AG04450 (cell line): ENCODE measurements around the gene PAQR5. TPM values are rescaled to one million over a fixed set of nuclear protein-coding genes. Genes with fewer than 3 reads are reported as not detected.

ENCODE experiments used
- CTCF ChIA-PET: fragments of 300-600, 350-600 bp; formaldehyde crosslinking; extraction: SDS; loops from one replicate; lab custom pipeline; 2022; ENCODE audit warnings: antibody characterized with exemption, inconsistent platforms; lab: Charles Lee
- POLR2A ChIA-PET: fragments of 350-600 bp; formaldehyde crosslinking; extraction: SDS; loops from one replicate; lab custom pipeline; 2021; ENCODE audit warnings: antibody characterized with exemption, inconsistent platforms; lab: Yijun Ruan, JAX
- DNase-seq: peaks from one replicate; pipeline ENCODE4 v3.0.0-alpha.2; 2011; ENCODE audit warnings: low read depth, low spot score
- H3K27ac ChIP-seq: one replicate; pipeline ENCODE4 v1.5.1; 2012; ENCODE audit warnings: low read depth, low read length, control low read depth
- H3K27me3 ChIP-seq: one replicate; pipeline ENCODE4 v1.6.0; 2012; ENCODE audit warnings: low read length; ENCODE audit not compliant: control insufficient read depth, insufficient read depth
- H3K4me3 ChIP-seq: 2 replicates; pipeline ENCODE4 v1.5.1; 2011; ENCODE audit warnings: mild to moderate bottlenecking, low read depth, low read length, control low read depth
- H3K9me3 ChIP-seq: 2 replicates; pipeline ENCODE4 v1.5.1; 2012; ENCODE audit warnings: low read length; ENCODE audit not compliant: control insufficient read depth, insufficient read depth
- polyA plus RNA-seq: library from polyadenylated mRNA; depleted of rRNA; stranded (reverse); fragments of >200 nt; gene quantifications from 2 replicates; pipeline ENCODE4 v1.2.3, GENCODE V29; 2011
- TF ChIP-seq, protein P1 (sequence below): IDR thresholded peaks from 2 replicates; pipeline ENCODE4 v1.5.1; 2011; ENCODE audit warnings: low read depth, low read length, control low read depth, inconsistent platforms

Gene PAQR5
- polyA plus RNA-seq, 1 experiment = 7.9 TPM

DNA sequence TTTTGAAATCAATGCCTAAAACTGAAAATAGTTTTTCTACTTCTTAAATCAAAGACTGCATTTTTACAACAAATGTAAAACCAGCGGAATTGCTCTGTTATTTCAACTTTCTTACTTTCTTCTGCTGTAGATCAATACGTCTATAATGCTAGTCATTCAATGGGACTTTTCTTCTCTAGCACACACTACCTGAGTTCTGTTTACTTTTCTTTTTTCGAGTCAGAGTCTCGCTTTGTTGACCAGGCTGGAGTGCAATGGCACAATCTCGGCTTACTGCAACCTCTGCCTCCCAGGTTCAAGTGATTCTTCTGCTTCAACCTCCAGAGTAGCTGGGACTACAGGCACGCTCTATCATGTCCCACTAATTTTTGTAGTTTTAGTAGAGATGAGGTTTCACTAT is 74.7 kb downstream of the PAQR5 start:
- Histone ChIP-seq H3K4me3 (no peak overlapping the region), H3K9me3 (no peaks in the 10 kb centered on the region), H3K27me3 (peaks cover 5% of the 10 kb centered on the region), H3K27ac (no peak overlapping the region)
- no peak for DNase-seq
- TF ChIP-seq, protein P1, sequence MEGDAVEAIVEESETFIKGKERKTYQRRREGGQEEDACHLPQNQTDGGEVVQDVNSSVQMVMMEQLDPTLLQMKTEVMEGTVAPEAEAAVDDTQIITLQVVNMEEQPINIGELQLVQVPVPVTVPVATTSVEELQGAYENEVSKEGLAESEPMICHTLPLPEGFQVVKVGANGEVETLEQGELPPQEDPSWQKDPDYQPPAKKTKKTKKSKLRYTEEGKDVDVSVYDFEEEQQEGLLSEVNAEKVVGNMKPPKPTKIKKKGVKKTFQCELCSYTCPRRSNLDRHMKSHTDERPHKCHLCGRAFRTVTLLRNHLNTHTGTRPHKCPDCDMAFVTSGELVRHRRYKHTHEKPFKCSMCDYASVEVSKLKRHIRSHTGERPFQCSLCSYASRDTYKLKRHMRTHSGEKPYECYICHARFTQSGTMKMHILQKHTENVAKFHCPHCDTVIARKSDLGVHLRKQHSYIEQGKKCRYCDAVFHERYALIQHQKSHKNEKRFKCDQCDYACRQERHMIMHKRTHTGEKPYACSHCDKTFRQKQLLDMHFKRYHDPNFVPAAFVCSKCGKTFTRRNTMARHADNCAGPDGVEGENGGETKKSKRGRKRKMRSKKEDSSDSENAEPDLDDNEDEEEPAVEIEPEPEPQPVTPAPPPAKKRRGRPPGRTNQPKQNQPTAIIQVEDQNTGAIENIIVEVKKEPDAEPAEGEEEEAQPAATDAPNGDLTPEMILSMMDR = no peak
- CTCF ChIA-PET = no interaction called here
- POLR2A ChIA-PET = no interaction called here

DNA sequence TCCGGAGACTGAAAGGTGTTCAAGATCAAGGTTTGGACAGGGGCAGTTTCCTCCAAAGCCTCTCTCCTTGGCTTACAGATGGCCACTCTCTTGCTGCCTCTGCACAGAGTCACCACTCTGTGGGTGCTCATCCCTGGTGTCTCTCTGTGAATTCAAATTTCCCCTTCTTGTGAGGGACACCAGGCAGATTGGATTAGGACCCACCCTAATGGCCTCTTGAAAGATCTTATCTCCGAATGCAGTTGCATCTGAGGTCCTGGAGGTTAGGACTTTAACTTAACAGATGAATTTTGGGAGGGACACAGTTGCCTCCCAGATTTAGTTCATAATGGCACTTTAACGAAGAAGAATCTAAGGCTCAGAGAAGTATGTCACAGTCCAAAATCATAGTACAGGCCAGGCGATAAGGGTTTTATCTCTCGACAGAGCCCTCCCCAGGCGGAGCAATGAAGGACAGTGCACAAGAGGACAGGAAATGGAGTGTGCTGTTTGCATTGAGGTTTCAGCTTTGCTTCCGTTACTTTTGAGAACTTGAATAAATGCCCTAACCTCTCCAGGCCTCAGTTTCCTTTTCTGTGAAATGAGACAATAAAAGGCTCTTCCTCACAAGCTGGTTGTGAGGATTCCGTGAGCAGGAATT is 76.6 kb downstream of the PAQR5 start:
- Histone ChIP-seq H3K27ac (no peak overlapping the region), H3K4me3 (no peak overlapping the region), H3K9me3 (no peaks in the 10 kb centered on the region), H3K27me3 (peaks cover 5% of the 10 kb centered on the region)
- POLR2A ChIA-PET = no interaction called here
- CTCF ChIA-PET = no interaction called here
- no peak for DNase-seq
- TF ChIP-seq, protein P1 = no peak

DNA sequence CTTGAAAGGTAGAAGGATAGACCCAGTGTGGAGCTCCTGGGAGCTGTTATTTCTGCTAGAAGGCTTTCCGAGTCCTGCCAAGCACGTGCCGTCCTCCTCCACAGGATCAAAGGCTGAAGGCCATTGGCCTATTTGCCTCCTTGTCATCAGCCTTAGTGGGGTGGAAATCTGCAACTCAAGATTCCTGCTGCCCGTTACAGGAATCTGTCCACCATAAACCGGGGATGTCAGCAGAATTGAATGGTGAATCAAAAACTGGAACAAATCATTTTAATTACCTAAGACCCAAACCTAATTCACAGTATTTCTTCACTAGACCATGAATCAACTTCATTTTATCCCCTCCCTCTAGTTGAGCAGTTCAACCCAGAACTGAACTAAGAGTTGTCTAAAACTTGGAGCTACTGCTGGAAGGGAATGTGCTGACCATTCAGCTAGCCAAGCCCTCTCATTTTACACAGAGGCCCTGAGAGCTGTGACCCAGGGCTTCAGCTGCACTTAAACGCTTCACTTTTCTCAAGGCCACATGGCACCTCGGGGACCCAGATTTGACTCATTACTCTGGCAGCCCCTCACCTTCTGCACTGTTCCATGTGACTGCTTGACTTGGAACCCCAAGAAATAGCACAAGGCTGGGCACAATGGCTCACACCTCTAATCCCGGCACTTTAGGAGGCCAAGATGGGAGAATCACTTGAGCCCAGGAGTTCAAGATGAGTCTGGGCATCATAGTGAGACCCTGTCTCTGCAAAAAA is 78.7 kb downstream of the PAQR5 start:
- CTCF ChIA-PET = interaction anchor here (0.7 to 1.0 kb wide), 2 partner anchors 17 to 744 kb away, joined by 3 to 5 read pairs; no protein-coding TSS in a partner anchor
- DNase-seq = no peak
- Histone ChIP-seq H3K4me3 (no peak overlapping the region), H3K27me3 (peaks cover 5% of the 10 kb centered on the region), H3K9me3 (no peaks in the 10 kb centered on the region), H3K27ac (no peak overlapping the region)
- POLR2A ChIA-PET = no interaction called here
- TF ChIP-seq, protein P1 = no peak

DNA sequence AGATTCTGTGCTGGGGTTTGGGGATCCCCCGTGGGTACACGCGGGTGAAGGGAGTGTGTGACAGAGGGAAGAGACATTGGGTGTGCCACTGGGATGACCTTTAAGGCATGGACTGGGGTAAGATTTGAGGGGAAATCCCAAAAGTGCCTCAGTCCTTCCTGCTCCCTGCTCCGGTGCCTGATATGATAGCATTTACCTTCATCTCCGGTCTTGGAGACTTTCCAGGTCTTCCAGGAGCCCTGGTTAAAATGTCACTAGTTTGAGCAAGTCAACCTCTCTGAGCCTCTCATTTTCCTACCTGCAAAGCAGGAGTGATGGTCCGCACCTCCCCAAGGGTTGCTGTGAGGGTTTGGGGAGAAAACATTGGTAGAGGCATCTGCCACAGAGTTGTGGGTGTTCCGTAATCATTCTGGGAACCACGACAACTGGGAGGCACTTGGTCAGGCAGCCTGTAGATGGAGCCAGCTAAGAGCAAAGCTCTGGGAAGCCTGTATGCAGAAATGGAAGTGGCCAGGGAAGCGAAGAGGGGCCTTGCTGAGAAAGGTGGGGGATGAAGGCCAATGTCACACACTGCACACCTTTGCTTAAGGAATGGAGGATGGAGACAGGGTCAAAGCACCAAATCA is 81.5 kb downstream of the PAQR5 start:
- no peak for DNase-seq
- TF ChIP-seq, protein P1 = peak; percentile 33
- H3K27ac ChIP-seq = no peak overlapping the region
- H3K9me3 ChIP-seq = no peaks in the 10 kb centered on the region; the same call in 1 of the 2 replicates
- CTCF ChIA-PET = interaction anchor here (1.4 to 2.0 kb wide), 2 partner anchors 14 to 321 kb away, joined by 4 to 8 read pairs; no protein-coding TSS in a partner anchor
- POLR2A ChIA-PET = no interaction called here
- no peak overlapping the region for H3K4me3 ChIP-seq
- peaks cover 5% of the 10 kb centered on the region for H3K27me3 ChIP-seq
